DMS79 (cell line): ENCODE results near the gene BACE2.

ENCODE experiments used
- DNase-seq: peaks from one replicate; lab custom pipeline; 2025; lab: John Stamatoyannopoulos, UW

Gene BACE2

DNA sequence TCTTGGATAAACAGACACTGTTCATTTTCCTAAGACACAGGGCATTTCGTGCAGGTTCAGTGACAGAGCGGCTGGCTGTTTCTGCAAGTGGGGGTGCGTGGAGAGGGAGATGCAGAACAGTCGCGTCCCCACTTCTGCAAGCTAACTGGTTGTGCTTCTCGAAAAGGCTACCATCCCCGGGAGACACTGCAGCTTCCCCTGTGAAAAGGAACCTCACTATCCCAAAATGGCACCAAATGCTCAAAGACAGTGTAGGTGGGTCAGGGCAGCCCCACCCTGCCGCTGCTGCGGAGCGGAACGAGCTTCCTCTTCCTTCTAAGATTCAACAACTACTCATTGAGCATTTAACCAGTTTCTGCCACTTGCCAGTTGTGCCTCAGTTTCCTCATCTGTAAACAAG, 19.2 kb upstream of the BACE2 start:
- DNase-seq: no peak

DNA sequence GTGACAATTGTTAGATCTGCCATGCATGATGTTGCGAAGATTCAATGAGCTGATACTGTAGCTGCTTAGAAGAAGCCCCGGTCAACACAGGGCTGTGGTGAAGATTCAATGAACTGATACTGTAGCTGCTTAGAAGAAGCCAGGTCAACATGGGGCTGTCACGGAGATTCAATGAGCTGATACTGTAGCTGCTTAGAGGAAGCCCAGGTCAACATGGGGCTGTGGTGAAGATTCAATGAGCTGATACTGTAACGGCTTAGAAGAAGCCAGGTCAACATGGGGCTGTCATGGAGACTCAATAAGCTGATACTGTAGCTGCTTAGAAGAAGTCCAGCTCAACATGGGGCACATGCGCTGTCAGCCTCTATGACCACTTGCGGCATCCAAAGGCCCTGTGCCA, 18.8 kb upstream of the BACE2 start:
- no peak for DNase-seq

DNA sequence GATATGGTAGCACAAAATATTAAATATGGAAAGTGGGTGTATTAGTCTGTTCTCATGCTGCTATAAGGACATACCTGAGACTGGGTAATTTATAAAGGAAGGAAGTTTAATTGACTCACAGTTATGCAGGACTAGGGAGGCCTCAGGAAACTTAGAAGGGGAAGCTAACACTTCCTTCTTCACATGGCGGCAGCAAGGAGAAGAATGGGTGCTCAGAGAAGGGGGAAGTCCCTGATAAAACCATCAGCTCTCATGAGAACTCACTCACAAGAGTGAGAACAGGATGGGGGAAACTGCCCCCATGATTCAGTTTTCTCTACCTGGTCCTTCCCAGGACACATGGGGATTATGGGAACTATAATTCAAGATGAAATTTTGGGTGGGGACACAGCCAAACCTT, 15.8 kb upstream of the BACE2 start:
- no peak for DNase-seq

DNA sequence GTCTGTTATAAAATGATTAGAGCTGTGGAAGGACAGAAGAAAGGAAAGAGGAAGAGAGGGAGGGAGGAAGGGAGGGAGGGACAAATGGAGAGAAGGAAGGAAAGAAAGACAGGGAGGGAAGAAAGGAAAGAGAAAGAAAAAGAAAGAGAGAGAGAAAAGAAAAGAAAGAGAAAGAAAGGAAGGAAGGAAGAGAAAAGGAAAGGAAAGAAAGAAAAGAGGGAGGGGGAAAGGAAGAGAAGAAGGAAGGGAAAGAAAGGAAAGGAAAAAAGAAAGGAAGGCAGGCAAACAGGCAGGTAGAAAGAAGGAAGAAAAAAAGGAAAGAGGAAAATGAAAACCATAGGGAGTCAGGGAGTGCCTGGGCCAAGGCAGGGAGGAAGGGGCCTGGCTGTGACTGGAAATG, 14.5 kb upstream of the BACE2 start:
- no peak for DNase-seq

DNA sequence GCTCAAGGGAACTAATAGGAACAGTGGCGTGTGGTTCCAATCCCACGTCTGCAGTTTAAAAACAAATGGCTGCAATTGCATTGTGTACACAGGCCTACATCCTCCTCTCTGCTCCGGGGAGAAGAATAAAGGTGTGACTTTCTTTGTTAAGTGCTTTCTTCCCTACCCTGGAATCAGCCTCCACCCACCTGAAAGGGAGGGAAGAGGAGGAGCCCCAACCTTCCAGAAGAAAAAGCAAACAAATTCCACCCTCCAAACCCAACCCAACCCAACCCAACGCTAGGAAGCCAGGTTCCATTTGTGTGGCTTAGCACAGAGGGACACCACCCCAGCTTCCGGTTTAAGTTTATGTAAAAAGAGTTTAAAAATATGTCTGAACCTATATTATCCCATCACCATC, 11.8 kb upstream of the BACE2 start:
- no peak for DNase-seq

DNA sequence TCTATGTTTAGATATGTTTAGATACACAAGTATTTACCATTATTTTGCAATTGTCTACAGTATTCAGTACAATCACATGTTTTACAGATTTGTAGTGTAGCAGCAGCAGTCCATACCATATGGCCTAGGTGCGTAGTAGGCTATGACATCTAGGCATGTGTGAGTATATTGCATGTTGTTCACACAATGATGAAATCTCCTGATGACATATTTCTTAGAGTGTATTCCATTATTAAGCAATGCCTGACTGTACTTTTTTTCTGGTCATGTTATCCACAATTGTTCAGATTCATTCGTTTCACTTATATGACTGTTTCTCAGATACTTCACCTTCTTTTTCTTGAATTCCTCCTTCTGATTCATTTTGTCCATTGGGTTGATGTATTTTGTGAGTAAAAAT, 9.9 kb upstream of the BACE2 start:
- no peak for DNase-seq

DNA sequence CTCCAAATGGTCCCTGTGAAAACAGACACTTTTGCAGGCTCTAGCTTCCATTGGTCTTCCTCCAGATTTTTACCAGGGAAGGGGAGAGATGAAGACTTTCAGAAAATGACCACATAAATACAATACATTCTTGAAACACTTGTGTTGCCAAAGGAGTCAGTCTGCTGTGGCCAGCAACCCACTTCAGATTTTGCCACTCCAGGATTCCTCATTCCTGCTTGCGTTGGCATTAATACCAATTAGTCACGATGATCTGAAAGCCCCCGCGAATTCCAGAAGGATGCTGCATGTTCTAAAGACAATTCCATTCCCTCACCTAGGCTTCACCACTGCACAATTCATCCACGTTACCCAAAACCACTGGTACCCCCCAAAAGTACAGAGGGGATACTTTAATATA, 7.9 kb upstream of the BACE2 start:
- DNase-seq: no peak

DNA sequence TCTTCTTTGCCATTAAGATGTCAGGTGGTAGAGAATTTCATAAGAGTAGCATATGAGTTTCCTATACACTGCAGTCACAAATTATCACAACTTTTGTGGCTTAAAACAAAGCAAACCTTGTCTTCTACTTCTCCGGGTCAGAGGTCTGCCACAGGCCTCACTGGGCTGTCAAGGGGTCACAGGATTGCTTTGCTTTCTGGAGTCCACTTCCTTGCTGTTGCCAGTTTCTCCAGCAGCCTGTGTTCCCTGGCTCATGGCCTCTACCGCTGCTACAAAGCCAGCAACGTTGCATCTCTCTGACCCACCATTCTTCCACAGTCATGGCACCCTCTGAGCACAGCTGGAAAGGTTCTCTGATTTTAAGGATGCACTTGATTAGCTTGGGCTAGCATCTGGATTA, 6.5 kb upstream of the BACE2 start:
- DNase-seq: no peak

DNA sequence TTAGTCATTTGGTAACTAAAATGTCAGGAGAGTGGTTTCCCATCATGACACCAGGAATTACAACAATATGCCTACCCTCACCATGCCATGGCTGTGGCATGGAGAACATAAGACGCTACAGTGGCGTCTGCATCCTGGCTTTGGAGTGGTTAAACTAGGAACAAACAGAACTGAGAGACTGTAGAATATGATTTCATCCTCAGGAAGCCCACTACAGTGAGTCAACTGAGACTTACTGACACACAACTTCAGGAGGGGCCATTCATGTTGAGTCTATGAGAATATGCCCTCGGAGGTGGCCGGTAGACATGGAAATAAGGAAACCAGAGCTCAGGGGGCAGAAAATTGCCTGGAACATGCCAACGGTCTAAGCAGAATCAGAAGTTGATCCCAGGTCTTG, 5.9 kb upstream of the BACE2 start:
- DNase-seq: no peak

DNA sequence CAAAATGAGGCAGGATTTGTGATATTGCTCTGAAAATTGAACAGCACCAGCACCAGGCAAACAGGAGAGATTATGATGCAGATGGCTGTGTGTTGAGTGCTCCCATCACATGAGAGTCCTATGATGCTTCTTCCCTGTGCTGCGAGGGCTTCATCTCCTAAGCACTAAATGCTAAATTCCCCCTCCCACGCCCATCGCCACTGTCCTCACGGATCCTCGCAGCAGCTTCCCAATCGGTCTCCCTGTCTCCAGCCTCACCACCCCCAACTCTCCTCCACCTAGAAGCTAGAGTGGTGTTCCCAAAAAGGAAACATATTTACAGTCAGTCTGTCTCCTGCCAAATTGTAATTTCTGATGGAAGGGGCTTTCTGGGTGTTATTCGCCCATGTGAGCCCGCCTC, 4.9 kb upstream of the BACE2 start:
- DNase-seq: no peak

DNA sequence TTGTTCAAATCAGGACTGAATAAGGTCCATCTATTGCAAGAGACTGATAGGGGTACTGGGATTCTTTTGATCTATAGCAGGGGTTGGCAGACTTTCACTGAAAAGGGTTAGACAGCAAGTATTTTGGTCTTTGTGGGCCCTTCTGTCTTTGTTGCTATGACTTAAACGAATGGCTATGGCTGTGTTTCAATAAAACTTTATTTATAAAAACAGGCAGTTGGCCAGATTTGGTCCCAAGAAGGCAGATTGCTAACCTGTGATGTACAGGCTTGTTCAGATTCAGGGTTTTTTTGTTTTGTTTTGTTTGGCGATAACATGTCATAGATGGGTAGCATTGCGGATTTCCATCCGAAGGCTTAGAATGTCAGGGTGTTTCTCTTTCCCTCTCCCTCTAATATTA, 3.9 kb upstream of the BACE2 start:
- no peak for DNase-seq

DNA sequence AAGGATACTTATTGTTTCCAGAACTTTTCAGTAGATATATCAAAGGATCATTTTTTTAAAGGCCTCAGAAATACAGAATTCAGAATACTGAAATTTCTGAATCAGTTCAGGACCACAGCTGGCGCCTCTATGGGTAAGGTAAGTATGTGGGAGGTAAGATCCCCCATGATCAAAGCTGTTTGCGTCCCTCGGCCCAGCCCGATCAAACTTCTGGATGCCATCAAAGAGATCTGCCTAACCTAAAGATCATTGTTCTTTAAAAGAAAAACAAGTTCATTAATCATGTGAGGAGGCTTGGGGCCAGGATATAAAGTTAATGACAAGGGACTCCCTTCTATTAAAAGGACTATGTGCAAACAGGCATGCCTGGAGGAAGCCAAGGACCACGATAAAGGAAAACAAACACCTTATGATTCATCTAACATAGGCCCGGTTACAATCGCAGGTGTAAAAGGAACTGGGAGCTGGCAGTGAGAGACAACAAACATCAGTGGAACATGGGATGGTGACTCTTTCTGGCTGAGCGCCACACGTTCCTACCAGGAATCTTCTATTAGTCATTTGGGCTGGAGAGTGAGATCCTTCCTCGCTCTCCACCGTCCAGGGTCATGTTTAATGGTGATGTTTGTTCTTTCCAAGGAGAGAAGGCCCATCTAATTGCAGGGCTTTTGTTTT, 2.8 kb upstream of the BACE2 start:
- DNase-seq: no peak

DNA sequence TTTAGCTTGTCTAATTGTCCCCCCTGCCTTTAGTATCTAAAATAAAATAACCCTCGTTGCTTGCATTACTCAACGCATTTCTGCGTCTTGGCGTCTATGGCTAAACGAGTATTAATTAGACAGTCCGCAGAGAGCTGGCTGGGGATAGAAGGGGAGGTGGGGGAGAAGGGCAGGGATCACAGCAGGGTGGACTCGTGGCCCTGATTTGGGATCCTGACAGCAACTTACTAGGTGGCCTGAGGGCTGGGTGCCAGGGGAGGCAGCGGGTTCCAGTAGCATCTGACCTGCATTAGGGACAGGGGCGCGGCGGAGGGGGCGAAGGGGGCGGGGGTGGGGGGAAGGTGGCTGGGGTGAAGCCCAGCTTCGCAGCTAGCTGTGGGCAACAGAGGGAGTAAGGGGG, 1.1 kb upstream of the BACE2 start:
- DNase-seq: no peak

DNA sequence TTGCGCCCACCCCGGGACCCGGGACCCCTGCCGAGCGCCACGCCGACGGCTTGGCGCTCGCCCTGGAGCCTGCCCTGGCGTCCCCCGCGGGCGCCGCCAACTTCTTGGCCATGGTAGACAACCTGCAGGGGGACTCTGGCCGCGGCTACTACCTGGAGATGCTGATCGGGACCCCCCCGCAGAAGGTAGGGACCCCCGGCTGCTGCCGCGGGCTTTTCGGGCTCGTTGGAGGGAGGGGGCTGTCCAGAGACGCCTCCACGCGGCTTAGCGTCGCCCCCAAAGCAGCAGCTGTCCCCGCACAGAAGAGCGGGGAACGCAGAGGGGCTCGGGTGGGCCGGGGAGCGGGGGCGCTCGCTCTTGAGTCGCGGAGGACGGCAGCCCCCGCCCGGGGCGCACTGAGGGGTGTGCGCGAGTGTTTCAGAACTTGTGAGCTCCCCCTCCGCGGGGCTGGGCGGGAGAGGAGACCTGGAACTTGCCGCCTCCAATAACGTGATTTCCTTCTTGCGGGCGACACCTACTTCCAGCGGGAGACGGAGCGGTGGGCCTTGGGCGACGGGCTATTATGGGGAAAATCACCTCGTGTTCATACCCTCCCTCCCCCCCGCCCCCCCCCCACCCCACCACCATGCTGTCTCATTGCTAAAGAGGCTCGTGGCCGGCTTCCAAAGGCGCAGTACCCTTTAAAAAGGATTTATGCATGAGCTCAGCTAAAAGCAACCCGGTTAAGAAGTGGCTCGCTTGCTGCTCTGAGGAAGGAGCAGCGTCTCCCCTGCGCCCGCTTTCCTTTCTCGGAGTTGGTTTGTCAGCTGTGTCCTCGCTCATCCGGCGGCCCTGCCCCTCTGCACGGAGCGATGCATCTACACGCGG, 664 bp downstream of the BACE2 start:
- DNase-seq: peak; percentile 56

DNA sequence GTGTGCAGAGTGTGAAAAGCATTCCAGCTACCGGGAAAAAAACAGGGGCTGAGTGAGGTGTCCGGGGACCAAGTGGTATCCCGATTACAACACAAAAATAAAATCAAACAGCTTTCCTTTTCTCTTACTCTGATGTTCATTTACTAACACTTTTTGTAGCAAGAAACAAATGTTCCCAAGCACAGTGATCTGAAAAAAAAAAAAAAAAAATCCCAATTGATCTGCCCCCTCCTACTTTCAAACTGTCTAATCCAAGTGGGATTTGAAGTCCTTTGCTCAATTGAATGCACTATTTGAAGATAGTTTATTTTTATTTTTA, 1.3 kb downstream of the BACE2 start:
- DNase-seq: no peak

DNA sequence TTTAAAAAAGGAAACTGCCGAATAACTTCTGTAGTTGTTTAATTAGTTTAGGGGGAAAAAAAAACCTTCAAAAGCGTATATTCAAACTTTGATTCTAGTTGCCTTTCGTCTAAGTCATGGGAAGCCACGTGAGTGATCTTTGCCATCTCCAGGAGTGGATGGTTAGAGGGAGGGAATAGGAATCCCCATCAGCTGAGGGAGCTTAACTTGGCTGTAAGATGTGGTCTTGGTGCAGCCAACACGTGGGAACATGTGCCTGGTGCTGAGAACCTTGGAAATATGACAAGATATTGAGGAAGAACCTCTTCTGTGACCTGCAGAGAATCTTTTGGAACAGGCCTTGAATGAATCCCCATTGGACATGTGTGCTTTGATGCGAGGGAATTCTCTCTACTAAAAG, 1.7 kb downstream of the BACE2 start:
- no peak for DNase-seq

DNA sequence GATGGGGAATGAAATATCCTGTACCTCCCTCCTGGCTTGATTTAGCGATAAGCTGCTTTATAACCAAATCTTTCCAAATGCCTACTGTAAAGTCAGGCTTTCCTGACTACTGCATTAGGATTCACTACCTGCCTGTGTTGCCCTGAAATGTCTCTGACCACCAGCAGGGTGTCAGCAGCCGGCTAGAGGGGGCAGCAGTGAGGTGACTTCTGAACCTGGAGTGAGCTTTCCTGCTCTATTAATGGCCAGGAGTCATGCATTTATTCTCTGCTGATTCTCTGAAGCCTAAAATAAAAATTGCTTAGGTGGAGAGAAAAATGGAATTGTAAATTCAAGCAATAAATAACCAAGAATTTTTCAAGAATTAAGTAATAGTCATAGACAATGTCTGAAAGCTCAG, 2.5 kb downstream of the BACE2 start:
- peak; percentile 49 for DNase-seq

DNA sequence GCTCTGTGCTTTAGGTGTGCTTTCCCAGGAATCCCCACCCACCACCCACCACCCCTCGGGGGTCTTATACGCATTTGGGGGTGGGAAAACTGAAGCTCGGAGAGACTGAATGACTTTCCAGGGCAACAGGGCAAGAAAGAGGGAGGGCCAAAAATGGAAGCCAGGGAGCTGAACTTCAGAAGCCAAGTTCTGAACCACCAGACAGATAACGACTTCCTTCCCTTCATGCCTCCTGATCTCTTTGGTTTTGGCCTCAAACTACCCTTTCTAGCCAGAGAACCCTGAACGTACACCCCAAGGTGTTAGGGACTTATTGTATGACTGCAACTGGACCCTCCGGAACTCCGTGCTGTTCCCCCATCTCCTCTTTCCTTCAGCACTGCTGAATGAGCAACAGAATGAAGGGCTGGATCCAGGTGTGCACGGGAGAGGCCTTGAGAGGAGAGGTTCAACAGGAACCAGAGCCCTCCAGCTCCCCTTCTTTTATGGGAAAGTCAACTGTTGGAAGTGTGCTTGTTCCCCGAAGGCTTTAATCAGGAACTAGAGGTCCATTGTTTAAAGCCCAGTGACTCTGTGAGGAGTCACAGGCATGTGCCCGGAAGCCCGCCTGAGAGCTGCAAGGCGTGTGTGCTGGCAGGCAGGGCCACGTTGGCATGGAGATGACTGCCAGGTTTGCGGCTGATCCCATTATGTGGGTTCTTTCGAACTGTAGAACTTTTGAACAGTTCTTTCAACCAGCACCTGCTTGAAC, 3.1 kb downstream of the BACE2 start:
- peak; percentile 50 for DNase-seq

DNA sequence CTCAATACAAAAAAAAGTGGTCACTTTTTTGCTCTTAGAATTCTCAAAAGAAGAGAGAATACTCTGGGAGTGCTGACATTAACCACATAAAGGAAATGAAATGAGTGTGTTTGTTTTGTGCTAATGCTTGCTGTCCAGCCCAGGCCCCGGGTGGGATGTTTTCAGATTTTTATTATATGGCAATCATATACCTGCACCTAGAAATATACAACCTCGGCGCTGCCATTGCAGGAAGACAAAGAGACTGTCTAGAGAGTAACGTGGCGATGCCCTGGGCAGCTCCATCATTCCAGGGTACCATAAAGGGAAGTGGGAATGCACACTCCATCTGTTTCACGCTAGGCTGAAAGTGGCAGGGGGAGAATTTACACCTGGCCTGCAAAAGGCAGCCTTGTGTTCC, 7.1 kb downstream of the BACE2 start:
- no peak for DNase-seq

DNA sequence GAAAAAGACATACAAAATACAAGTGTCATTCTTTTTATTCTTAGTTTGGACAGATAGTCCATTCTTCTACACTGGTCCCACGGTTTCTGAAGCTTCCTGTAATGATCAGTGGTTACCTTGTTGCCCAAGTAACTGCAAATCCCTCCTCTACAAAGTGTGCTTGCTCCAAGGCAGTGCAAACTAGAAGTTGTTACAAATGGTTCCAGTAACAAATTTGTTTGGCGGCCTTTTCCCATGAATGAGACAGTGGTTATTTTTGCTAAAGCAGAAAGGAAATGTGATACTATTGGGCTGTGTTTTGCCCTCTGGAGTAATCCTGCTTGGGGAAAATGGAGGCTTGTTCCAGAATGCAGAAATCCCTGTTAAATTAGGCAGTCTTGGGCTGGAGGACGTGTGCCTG, 8.9 kb downstream of the BACE2 start:
- no peak for DNase-seq

DNA sequence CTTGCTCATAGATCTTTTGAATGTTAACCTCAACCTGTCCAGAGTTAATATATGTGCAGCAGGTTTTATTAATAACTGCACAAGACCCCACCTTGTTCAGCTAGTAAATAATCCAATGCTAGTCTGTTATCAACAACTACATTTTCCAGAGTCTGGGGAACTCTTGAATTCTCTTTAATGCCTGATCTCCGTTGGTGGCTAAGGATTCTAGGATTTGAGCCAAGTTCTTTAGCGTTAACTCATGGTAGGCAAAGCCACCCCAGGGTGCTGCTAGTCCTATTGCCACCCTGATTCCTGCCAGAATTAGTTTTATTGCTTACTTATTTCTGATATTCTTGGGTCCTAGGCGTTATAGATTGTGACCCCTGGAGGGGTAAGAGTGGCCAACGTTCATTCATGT, 12.8 kb downstream of the BACE2 start:
- no peak for DNase-seq

DNA sequence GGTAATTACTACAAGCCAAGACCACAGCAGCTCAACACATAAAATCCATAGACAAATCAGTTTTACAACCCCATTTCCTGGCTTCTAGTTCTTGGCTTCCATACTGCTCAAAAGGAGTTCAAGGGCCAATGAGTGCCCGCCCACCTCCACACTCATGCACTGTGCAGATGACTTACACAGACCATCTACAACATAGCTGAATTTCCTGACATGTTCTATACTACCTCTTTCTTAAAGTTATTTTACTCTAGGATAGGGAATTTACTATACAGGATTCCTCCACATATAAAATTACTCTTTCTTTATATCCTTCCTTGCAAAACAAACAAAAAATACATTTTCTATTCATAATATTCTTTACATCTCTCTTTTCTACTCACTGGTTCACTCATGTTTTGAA, 14.6 kb downstream of the BACE2 start:
- no peak for DNase-seq

DNA sequence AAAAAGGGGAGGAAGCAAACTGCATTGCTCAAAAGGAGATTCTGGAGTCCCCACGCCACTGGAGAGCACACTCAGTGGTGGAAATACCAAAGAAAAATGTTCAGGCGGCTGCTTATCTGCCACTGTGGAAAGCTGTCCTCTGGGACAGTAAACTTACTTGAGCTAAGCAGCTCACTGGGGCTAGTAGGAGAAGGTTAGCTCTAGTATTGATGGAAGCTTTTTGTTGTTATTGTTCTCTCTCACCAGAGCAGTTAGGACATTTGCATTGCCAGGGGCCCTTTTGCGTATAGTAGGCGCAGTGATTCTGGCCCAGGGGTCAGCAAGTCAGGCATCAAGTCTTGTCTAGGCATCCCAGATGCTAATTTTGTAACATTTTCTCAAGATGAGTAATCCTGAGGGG, 15.6 kb downstream of the BACE2 start:
- DNase-seq: no peak
